Left lung (tissue), 10 donors: ENCODE measurements around the gene CWH43. TPM values are rescaled to one million over a fixed set of nuclear protein-coding genes. Genes with fewer than 3 reads are reported as not detected.
A peak's percentile ranks its signal among the peaks of the same experiment; 100 is the strongest.

Source experiments
- ATAC-seq: fragments of 200-7000 bp; cut with Tn5 transposase; one replicate; pipeline ENCODE4 v1.9.1; 2020; ENCODE audit warnings: moderate library complexity
- DNase-seq, 4 donors: peaks; one replicate each; pipeline ENCODE4 v3.0.0-alpha.2; 2013 to 2020
- H3K27ac ChIP-seq, 2 donors: fragments of 200-600 bp; sonication (generic) in 1 of 2; one replicate each; pipeline versions ENCODE4 v1.5.0 to v1.8.0; 2020 to 2021
- H3K27me3 ChIP-seq, 2 donors: fragments of 200-600 bp; sonication (generic) in 1 of 2; one replicate each; pipeline versions ENCODE4 v1.5.0 to v1.8.0; 2020 to 2021
- H3K36me3 ChIP-seq, 2 donors: fragments of 200-600 bp; sonication (generic) in 1 of 2; one replicate each; pipeline versions ENCODE4 v1.5.0 to v1.8.0; 2020 to 2021
- H3K4me1 ChIP-seq, 2 donors: fragments of 200-600 bp; one replicate each; pipeline ENCODE4 v1.8.0; 2021
- H3K4me3 ChIP-seq, 2 donors: fragments of 200-600 bp; sonication (generic) in 1 of 2; one replicate each; pipeline versions ENCODE4 v1.5.0 to v1.8.0; 2020 to 2021; ENCODE audit warnings: mild to moderate bottlenecking in 1 of 2
- H3K9me3 ChIP-seq, 2 donors: fragments of 200-600 bp; sonication (generic) in 1 of 2; one replicate each; pipeline versions ENCODE4 v1.5.0 to v1.8.0; 2020 to 2021
- intact Hi-C, 2 donors: fragments of 100-400 bp; cut with DNase I; formaldehyde crosslinking; loops; one replicate each; pipeline versions ENCODE4 v1.11.2 to v1.14.2; 2022
- polyA plus RNA-seq, 6 donors: library from polyadenylated mRNA; unstranded; fragments of 120-200 nt; gene quantifications; one replicate each; pipeline ENCODE4 v1.2.1, GENCODE V29; 2013; ENCODE audit not compliant: insufficient read length in 6 of 6
- total RNA-seq, 2 donors: library from RNA; stranded (reverse); fragmentation: NEBNext Ultra II Directional; extraction: Animal tissue kit (Norgen Biotek cat#: 25700); gene quantifications; one replicate each; pipeline ENCODE4 v1.2.1, GENCODE V29; 2021
- TF ChIP-seq, protein P1 (sequence below), 2 donors: fragments of 200-600 bp; sonication (generic) in 1 of 2; IDR thresholded peaks; one replicate each; pipeline versions ENCODE4 v1.5.0 to v1.8.0; 2021; ENCODE audit warnings: antibody characterized with exemption in 2 of 2
- donor health status: DM: no; HTN: yes; CAD: no.
- donor health status: DM: no; HTN: no; CAD: no.

The CWH43 gene
- total and polyA plus RNA-seq, 8 donors: 0.13 to 0.29 (median 0.25) TPM; not detected in 4

- no peak overlapping the region for H3K27ac ChIP-seq
- DNase-seq (no peak), ATAC-seq (peak; percentile 24)
- TF ChIP-seq, protein P1, sequence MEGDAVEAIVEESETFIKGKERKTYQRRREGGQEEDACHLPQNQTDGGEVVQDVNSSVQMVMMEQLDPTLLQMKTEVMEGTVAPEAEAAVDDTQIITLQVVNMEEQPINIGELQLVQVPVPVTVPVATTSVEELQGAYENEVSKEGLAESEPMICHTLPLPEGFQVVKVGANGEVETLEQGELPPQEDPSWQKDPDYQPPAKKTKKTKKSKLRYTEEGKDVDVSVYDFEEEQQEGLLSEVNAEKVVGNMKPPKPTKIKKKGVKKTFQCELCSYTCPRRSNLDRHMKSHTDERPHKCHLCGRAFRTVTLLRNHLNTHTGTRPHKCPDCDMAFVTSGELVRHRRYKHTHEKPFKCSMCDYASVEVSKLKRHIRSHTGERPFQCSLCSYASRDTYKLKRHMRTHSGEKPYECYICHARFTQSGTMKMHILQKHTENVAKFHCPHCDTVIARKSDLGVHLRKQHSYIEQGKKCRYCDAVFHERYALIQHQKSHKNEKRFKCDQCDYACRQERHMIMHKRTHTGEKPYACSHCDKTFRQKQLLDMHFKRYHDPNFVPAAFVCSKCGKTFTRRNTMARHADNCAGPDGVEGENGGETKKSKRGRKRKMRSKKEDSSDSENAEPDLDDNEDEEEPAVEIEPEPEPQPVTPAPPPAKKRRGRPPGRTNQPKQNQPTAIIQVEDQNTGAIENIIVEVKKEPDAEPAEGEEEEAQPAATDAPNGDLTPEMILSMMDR (IDR thresholded peaks at IDR 0.05): no peak
- no peak overlapping the region for H3K4me3 ChIP-seq
- no peaks in the 10 kb centered on the region for H3K9me3 ChIP-seq
- H3K27me3 ChIP-seq: no peaks in the 10 kb centered on the region
- H3K4me1 ChIP-seq: no peaks in the 10 kb centered on the region
- intact Hi-C loops: no loop called here
- H3K36me3 ChIP-seq: no peaks in the 10 kb centered on the region
Observed at GRCh38 chr4:48944252-48944651, 41.8 kb upstream of the CWH43 start.

GRCh38 chr4:48944756-48945241, 41.3 kb upstream of the CWH43 start:
- Histone ChIP-seq H3K27ac (no peak overlapping the region), H3K4me3 (no peak overlapping the region), H3K4me1 (no peaks in the 10 kb centered on the region), H3K9me3 (no peaks in the 10 kb centered on the region), H3K27me3 (no peaks in the 10 kb centered on the region), H3K36me3 (no peaks in the 10 kb centered on the region)
- intact Hi-C loops: no loop called here
- DNase-seq (no peak), ATAC-seq (peak; percentile 30)
- TF ChIP-seq, protein P1 (IDR thresholded peaks at IDR 0.05): peak in 1 of 2 donors; percentile 32

DNA sequence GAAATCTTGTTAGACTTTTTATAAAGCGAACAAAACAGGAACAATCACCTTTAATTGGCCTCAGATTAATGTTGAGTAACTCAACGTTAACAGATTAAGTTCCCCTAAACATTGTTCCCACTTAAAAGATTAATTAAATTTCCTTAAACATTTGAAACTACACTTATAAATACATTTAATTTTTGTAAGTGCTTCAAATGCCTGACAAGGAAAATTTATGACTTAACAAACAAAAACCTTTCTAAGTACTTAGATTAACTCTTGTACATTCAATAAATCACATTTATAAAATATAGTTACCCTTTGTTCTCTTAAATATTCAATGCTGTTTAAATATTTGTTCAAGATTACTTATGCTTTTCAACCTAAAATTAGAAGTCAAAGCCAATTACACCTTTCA, 40.1 kb upstream of the CWH43 start:
- no peaks in the 10 kb centered on the region for H3K36me3 ChIP-seq

DNA sequence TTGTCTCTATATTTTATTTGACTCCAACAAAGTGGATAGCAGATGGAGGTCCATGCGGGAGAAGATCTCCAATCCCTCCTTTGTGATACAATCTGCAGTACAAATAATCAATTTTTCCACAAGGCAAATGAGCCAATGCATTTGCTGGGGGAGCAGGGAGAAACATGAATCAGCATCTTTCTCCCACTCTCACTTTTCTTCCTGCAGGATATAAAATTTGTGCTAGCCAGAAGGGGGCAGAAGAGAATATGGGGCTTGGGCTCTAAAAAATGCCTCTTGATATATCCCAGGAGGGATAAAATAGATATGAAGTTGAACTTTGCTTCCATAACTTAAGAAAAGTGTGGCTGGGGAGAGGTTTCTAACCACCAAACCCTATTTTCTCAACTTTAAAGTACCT, 38.3 kb upstream of the CWH43 start:
- H3K27ac ChIP-seq: no peak overlapping the region
- DNase-seq: no peak
- intact Hi-C loops: no loop called here
- H3K4me1 ChIP-seq: no peaks in the 10 kb centered on the region
- H3K36me3 ChIP-seq: no peaks in the 10 kb centered on the region
- H3K27me3 ChIP-seq: no peaks in the 10 kb centered on the region
- no peak overlapping the region for H3K4me3 ChIP-seq
- TF ChIP-seq, protein P1 (IDR thresholded peaks at IDR 0.05): no peak
- ATAC-seq: no peak
- no peaks in the 10 kb centered on the region for H3K9me3 ChIP-seq

More for the DNA sequence above, 40.1 kb upstream of the CWH43 start:
- no peak overlapping the region for H3K4me3 ChIP-seq
- no peaks in the 10 kb centered on the region for H3K27me3 ChIP-seq
- intact Hi-C loops: no loop called here
- no peak overlapping the region for H3K27ac ChIP-seq
- TF ChIP-seq, protein P1 (IDR thresholded peaks at IDR 0.05): no peak
- no peaks in the 10 kb centered on the region for H3K4me1 ChIP-seq
- DNase-seq: no peak
- no peak for ATAC-seq
- H3K9me3 ChIP-seq: no peaks in the 10 kb centered on the region

- Histone ChIP-seq H3K27ac (no peak overlapping the region), H3K4me3 (no peak overlapping the region), H3K27me3 (no peaks in the 10 kb centered on the region), H3K36me3 (no peaks in the 10 kb centered on the region), H3K9me3 (no peaks in the 10 kb centered on the region), H3K4me1 (no peaks in the 10 kb centered on the region)
- TF ChIP-seq, protein P1 (IDR thresholded peaks at IDR 0.05): no peak
- intact Hi-C loops: no loop called here
- ATAC-seq (no peak), DNase-seq (no peak)
Observed at GRCh38 chr4:48949086-48949485, 37.0 kb upstream of the CWH43 start.
